Transverse colon (tissue), 4 donors: Measurements from ENCODE around the gene RRP12.

Source experiments
- CTCF ChIP-seq, 5 experiments: fragments of 200-600 bp in 3 of 5; fragments of 450-650 bp in 2 of 5; sonication (generic) in 3 of 5; IDR thresholded peaks; 1 replicate in 2 of 5; 2 replicates in 3 of 5; pipeline ENCODE4 v1.5.1; 2016 to 2017; ENCODE audit warnings: antibody characterized with exemption in 5 of 5, inconsistent platforms in 3 of 5, mild to moderate bottlenecking in 2 of 5, moderate library complexity in 1 of 5
- POLR2A ChIP-seq: fragments of 450-650 bp; IDR thresholded peaks from one replicate; pipeline ENCODE4 v1.6.1; 2016; ENCODE audit warnings: antibody characterized with exemption, mild to moderate bottlenecking, moderate library complexity
- POLR2AphosphoS5 ChIP-seq, 3 donors: sonication (generic); formaldehyde crosslinking; IDR thresholded peaks; one replicate each; pipeline ENCODE4 v1.6.1; 2016; ENCODE audit warnings: antibody characterized with exemption in 3 of 3

- TF ChIP-seq CTCF (IDR thresholded peaks at IDR 0.05) (no peak), POLR2A (no peak), POLR2AphosphoS5 (IDR thresholded peaks at IDR 0.05) (no peak)
Observed at GRCh38 chr10:97358349-97358748, 42.8 kb downstream of the RRP12 start.
